Muscle layer of duodenum (tissue), 2 donors: ENCODE measurements around the gene ZNF556.

ENCODE experiments used
- H3K27ac ChIP-seq: one replicate; pipeline ENCODE4 v1.7.0; 2013; ENCODE audit warnings: mild to moderate bottlenecking, low read length
- H3K27me3 ChIP-seq: one replicate; pipeline ENCODE4 v1.7.0; 2013; ENCODE audit warnings: low read depth, mild to moderate bottlenecking, control low read depth, low read length
- H3K36me3 ChIP-seq, 2 donors: one replicate each; pipeline ENCODE4 v1.7.0; 2013; ENCODE audit warnings: low read length in 2 of 2, control low read depth in 1 of 2, mild to moderate bottlenecking in 1 of 2; ENCODE audit not compliant: insufficient read depth in 2 of 2, control insufficient read depth in 1 of 2
- H3K4me1 ChIP-seq, 2 donors: one replicate each; pipeline ENCODE4 v1.7.0; 2013; ENCODE audit warnings: low read length in 2 of 2, mild to moderate bottlenecking in 2 of 2, control low read depth in 1 of 2, moderate library complexity in 1 of 2; ENCODE audit not compliant: insufficient read depth in 2 of 2, control insufficient read depth in 1 of 2
- H3K4me3 ChIP-seq, 2 donors: one replicate each; pipeline ENCODE4 v1.7.0; 2013; ENCODE audit warnings: low read length in 2 of 2, low read depth in 1 of 2, mild to moderate bottlenecking in 1 of 2
- H3K9me3 ChIP-seq, 2 donors: one replicate each; pipeline ENCODE4 v1.7.0; 2013; ENCODE audit warnings: low read length in 2 of 2, control low read depth in 1 of 2, mild to moderate bottlenecking in 1 of 2; ENCODE audit not compliant: control insufficient read depth in 1 of 2
- donor health status: healthy.

Gene ZNF556

GRCh38 chr19:2840794-2841791 lies 26.0 kb upstream of the ZNF556 start, which contains the start of gene ZNF555:
ZNF555 (plus strand) TSS chr19:2841475; CDS start chr19:2841573, 98 bp downstream.
- H3K27me3 ChIP-seq = no peaks in the 10 kb centered on the region
- H3K4me1 ChIP-seq = peaks cover 4 to 15% of the 10 kb centered on the region in 2 donors
- peak within 1 kb of the TSS; percentile 60 for H3K27ac ChIP-seq
- peak within 1 kb of the TSS; percentile 70 to 87 for H3K4me3 ChIP-seq
- H3K36me3 ChIP-seq = peaks cover 4 to 23% of the 10 kb centered on the region in 2 donors
- peaks cover 6 to 23% of the 10 kb centered on the region in 2 donors for H3K9me3 ChIP-seq

GRCh38 chr19:2841855-2842574 lies 25.1 kb upstream of the ZNF556 start:
- Histone ChIP-seq H3K27ac (no peak overlapping the region), H3K36me3 (peaks cover 0 to 21% of the 10 kb centered on the region in 2 donors), H3K4me1 (peaks cover 4 to 15% of the 10 kb centered on the region in 2 donors), H3K9me3 (peaks cover 0 to 23% of the 10 kb centered on the region in 2 donors), H3K27me3 (no peaks in the 10 kb centered on the region), H3K4me3 (peak overlapping the region; percentile 70 to 87)

- H3K4me1 ChIP-seq = peaks cover 4 to 15% of the 10 kb centered on the region in 2 donors
- no peak overlapping the region for H3K27ac ChIP-seq
- H3K36me3 ChIP-seq = peaks cover 6 to 35% of the 10 kb centered on the region in 2 donors
- H3K9me3 ChIP-seq = peaks cover 9 to 35% of the 10 kb centered on the region in 2 donors
- H3K4me3 ChIP-seq = no peak overlapping the region
- H3K27me3 ChIP-seq = no peaks in the 10 kb centered on the region
These were observed 22.0 kb upstream of the ZNF556 start for GRCh38 chr19:2845107-2845506.

- Histone ChIP-seq H3K27me3 (no peaks in the 10 kb centered on the region), H3K9me3 (peaks cover 19 to 46% of the 10 kb centered on the region in 2 donors), H3K4me1 (peaks cover 4 to 15% of the 10 kb centered on the region in 2 donors), H3K27ac (no peak overlapping the region), H3K36me3 (peaks cover 8 to 47% of the 10 kb centered on the region in 2 donors), H3K4me3 (peak overlapping the region in 1 of 2 donors; percentile 5)
These were observed 20.8 kb upstream of the ZNF556 start for GRCh38 chr19:2846180-2846894.

GRCh38 chr19:2847507-2847906 lies 19.6 kb upstream of the ZNF556 start:
- Histone ChIP-seq H3K4me1 (peaks cover 0 to 7% of the 10 kb centered on the region in 2 donors), H3K4me3 (no peak overlapping the region), H3K36me3 (peaks cover 19 to 59% of the 10 kb centered on the region in 2 donors), H3K9me3 (peaks cover 28 to 58% of the 10 kb centered on the region in 2 donors), H3K27me3 (no peaks in the 10 kb centered on the region), H3K27ac (no peak overlapping the region)

- Histone ChIP-seq H3K4me1 (no peaks in the 10 kb centered on the region), H3K9me3 (peaks cover 39 to 69% of the 10 kb centered on the region in 2 donors), H3K4me3 (peak overlapping the region in 1 of 2 donors; percentile 42), H3K36me3 (peaks cover 30 to 70% of the 10 kb centered on the region in 2 donors), H3K27me3 (no peaks in the 10 kb centered on the region), H3K27ac (no peak overlapping the region)
These were observed 18.5 kb upstream of the ZNF556 start for GRCh38 chr19:2848616-2849015.

- peak overlapping the region in 1 of 2 donors; percentile 41 for H3K4me3 ChIP-seq
- H3K4me1 ChIP-seq = no peaks in the 10 kb centered on the region
- peaks cover 54 to 86% of the 10 kb centered on the region in 2 donors for H3K9me3 ChIP-seq
- no peaks in the 10 kb centered on the region for H3K27me3 ChIP-seq
- H3K27ac ChIP-seq = no peak overlapping the region
- H3K36me3 ChIP-seq = peaks cover 33 to 80% of the 10 kb centered on the region in 2 donors
These were observed 16.7 kb upstream of the ZNF556 start for GRCh38 chr19:2850256-2850925.

GRCh38 chr19:2852598-2852997 lies 14.5 kb upstream of the ZNF556 start:
- H3K36me3 ChIP-seq = peaks cover 33 to 83% of the 10 kb centered on the region in 2 donors
- H3K4me1 ChIP-seq = no peaks in the 10 kb centered on the region
- H3K4me3 ChIP-seq = peak overlapping the region; percentile 23 to 41
- peaks cover 67 to 85% of the 10 kb centered on the region in 2 donors for H3K9me3 ChIP-seq
- no peaks in the 10 kb centered on the region for H3K27me3 ChIP-seq
- H3K27ac ChIP-seq = no peak overlapping the region

- Histone ChIP-seq H3K4me1 (no peaks in the 10 kb centered on the region), H3K36me3 (peaks cover 33 to 89% of the 10 kb centered on the region in 2 donors), H3K9me3 (peaks cover 67 to 87% of the 10 kb centered on the region in 2 donors), H3K4me3 (peak overlapping the region; percentile 41 to 48), H3K27ac (no peak overlapping the region), H3K27me3 (no peaks in the 10 kb centered on the region)
These were observed 14.0 kb upstream of the ZNF556 start for GRCh38 chr19:2853015-2853606.

- Histone ChIP-seq H3K27me3 (no peaks in the 10 kb centered on the region), H3K27ac (no peak overlapping the region), H3K36me3 (peaks cover 27 to 87% of the 10 kb centered on the region in 2 donors), H3K4me3 (peak overlapping the region; percentile 41 to 48), H3K9me3 (peaks cover 67 to 93% of the 10 kb centered on the region in 2 donors), H3K4me1 (no peaks in the 10 kb centered on the region)
These were observed 12.3 kb upstream of the ZNF556 start for GRCh38 chr19:2854849-2855248.
